Prostate gland (tissue), 2 donors: ENCODE measurements around the gene EMP2. TPM values are rescaled to one million over a fixed set of nuclear protein-coding genes. Genes with fewer than 3 reads are reported as not detected.
"Not testable (repeated sequence)": the region's sequence is repeated elsewhere in the genome, so short reads cannot be mapped to it uniquely, and the experiment has no call there.

ENCODE experiments used
- DNase-seq: peaks from one replicate; pipeline ENCODE4 v3.0.0-alpha.2; 2019; ENCODE audit warnings: low spot score
- H3K27ac ChIP-seq, 2 donors: fragments of 200-600 bp; sonication (generic); 2 replicates each; pipeline ENCODE4 v1.5.1; 2017 to 2019
- H3K27me3 ChIP-seq: fragments of 200-600 bp; sonication (generic); replicated peaks from 2 replicates; pipeline ENCODE4 v1.5.1; 2019; ENCODE audit not compliant: insufficient read depth
- H3K36me3 ChIP-seq, 2 donors: fragments of 200-600 bp; sonication (generic); 1 replicate in 1 of 2; 2 replicates in 1 of 2; pipeline versions ENCODE4 v1.5.1 to v1.8.1; 2017 to 2019
- H3K4me1 ChIP-seq: fragments of 200-600 bp; sonication (generic); replicated peaks from 2 replicates; pipeline ENCODE4 v1.5.1; 2019
- H3K4me3 ChIP-seq, 2 donors: fragments of 200-600 bp; sonication (generic); 2 replicates each; pipeline ENCODE4 v1.5.1; 2017 to 2019
- H3K9me3 ChIP-seq: fragments of 200-600 bp; sonication (generic); 2 replicates; pipeline ENCODE4 v1.5.1; 2017
- CTCF ChIP-seq, 4 experiments: fragments of 200-600 bp in 2 of 4; fragments of 450-650 bp in 2 of 4; sonication (generic) in 2 of 4; IDR thresholded peaks; 1 replicate in 3 of 4; 2 replicates in 1 of 4; pipeline ENCODE4 v1.5.1; 2016 to 2019; ENCODE audit warnings: antibody characterized with exemption in 4 of 4, mild to moderate bottlenecking in 2 of 4, moderate library complexity in 2 of 4
- POLR2A ChIP-seq: fragments of 450-650 bp; IDR thresholded peaks from one replicate; pipeline ENCODE4 v1.6.1; 2016; ENCODE audit warnings: antibody characterized with exemption, mild to moderate bottlenecking
- POLR2AphosphoS5 ChIP-seq: sonication (generic); formaldehyde crosslinking; IDR thresholded peaks from one replicate; pipeline ENCODE4 v1.6.1; 2017; ENCODE audit warnings: antibody characterized with exemption
- WGBS: methylation state at CpG from one replicate; pipeline ENCODE4 v1.1.5; 2018; 5-methylcytosine and 5-hydroxymethylcytosine counted together
- intact Hi-C: fragments of 100-400 bp; cut with DNase I; formaldehyde crosslinking; loops from one replicate; pipeline ENCODE4 v1.14.2; 2022
- total RNA-seq, 2 donors: library from RNA; depleted of rRNA; stranded (reverse); fragments of >200 nt; gene quantifications; one replicate each; pipeline ENCODE4 v1.1.0, GENCODE V29; 2016

EMP2 gene
- total RNA-seq, 2 donors from 2014 or later: 40.8 to 87.2 TPM

- H3K9me3 ChIP-seq: no peaks in the 10 kb centered on the region
- no peaks in the 10 kb centered on the region for H3K36me3 ChIP-seq
- H3K27ac ChIP-seq: no peak overlapping the region
- 74% methylated on average over 5 of the region's 5 CpGs for WGBS
- intact Hi-C loops: no loop called here
- H3K4me3 ChIP-seq: no peak overlapping the region
- no peaks in the 10 kb centered on the region for H3K27me3 ChIP-seq
- DNase-seq: no peak
- H3K4me1 ChIP-seq: no peaks in the 10 kb centered on the region
- TF ChIP-seq CTCF (IDR thresholded peaks at IDR 0.05) (no peak), POLR2A (no peak)
Measured at GRCh38 chr16:10565167-10565566, 15.2 kb downstream of the EMP2 start.

GRCh38 chr16:10564591-10564990 lies 15.8 kb downstream of the EMP2 start:
- Histone ChIP-seq H3K36me3 (no peaks in the 10 kb centered on the region), H3K27ac (no peak overlapping the region), H3K9me3 (no peaks in the 10 kb centered on the region), H3K4me1 (no peaks in the 10 kb centered on the region), H3K27me3 (no peaks in the 10 kb centered on the region), H3K4me3 (no peak overlapping the region)
- no peak for TF ChIP-seq POLR2A
- no peak for TF ChIP-seq POLR2AphosphoS5
- TF ChIP-seq CTCF (IDR thresholded peaks at IDR 0.05): no peak
- DNase-seq: no peak
- intact Hi-C loops: no loop called here
- 72% methylated on average over 5 of the region's 5 CpGs for WGBS

- TF ChIP-seq POLR2A (no peak), CTCF (IDR thresholded peaks at IDR 0.05) (no peak), POLR2AphosphoS5 (peak; percentile 24)
- Histone ChIP-seq H3K4me3 (no peak overlapping the region), H3K27me3 (no peaks in the 10 kb centered on the region), H3K9me3 (no peaks in the 10 kb centered on the region), H3K27ac (no peak overlapping the region), H3K4me1 (no peaks in the 10 kb centered on the region), H3K36me3 (no peaks in the 10 kb centered on the region)
- no peak for DNase-seq
- intact Hi-C loops: no loop called here
Measured at GRCh38 chr16:10562361-10562899, 18.0 kb downstream of the EMP2 start.

- TF ChIP-seq POLR2AphosphoS5 (no peak), CTCF (IDR thresholded peaks at IDR 0.05) (no peak), POLR2A (no peak)
- no peaks in the 10 kb centered on the region for H3K4me1 ChIP-seq
Measured at GRCh38 chr16:10561425-10561824, 19.0 kb downstream of the EMP2 start.

GRCh38 chr16:10561001-10561400 lies 19.4 kb downstream of the EMP2 start:
- WGBS: 83% methylated on average over 3 of the region's 3 CpGs
- intact Hi-C loops: no loop called here
- no peak for TF ChIP-seq POLR2A
- no peak for TF ChIP-seq CTCF (IDR thresholded peaks at IDR 0.05)
- no peak for TF ChIP-seq POLR2AphosphoS5
- Histone ChIP-seq H3K4me3 (no peak overlapping the region), H3K27me3 (no peaks in the 10 kb centered on the region), H3K9me3 (no peaks in the 10 kb centered on the region), H3K4me1 (no peaks in the 10 kb centered on the region), H3K36me3 (no peaks in the 10 kb centered on the region), H3K27ac (no peak overlapping the region)
- no peak for DNase-seq

More at GRCh38 chr16:10561425-10561824, 19.0 kb downstream of the EMP2 start:
- H3K27me3 ChIP-seq: no peaks in the 10 kb centered on the region
- no peak overlapping the region for H3K4me3 ChIP-seq
- H3K27ac ChIP-seq: no peak overlapping the region
- H3K9me3 ChIP-seq: no peaks in the 10 kb centered on the region
- WGBS: 95% methylated on average over 3 of the region's 3 CpGs
- H3K36me3 ChIP-seq: no peaks in the 10 kb centered on the region
- intact Hi-C loops: no loop called here
- DNase-seq: no peak

- DNase-seq, H3K4me3 ChIP-seq, H3K36me3 ChIP-seq, H3K4me1 ChIP-seq, H3K27me3 ChIP-seq, H3K9me3 ChIP-seq, intact Hi-C loops: not testable (repeated sequence)
- peak overlapping the region in 1 of 2 donors; percentile 60 for H3K27ac ChIP-seq
- 95% methylated on average over 4 of the region's 4 CpGs for WGBS
Measured at GRCh38 chr16:10559792-10560191, 20.6 kb downstream of the EMP2 start.
